LNCaP clone FGC (cell line): ENCODE measurements around the gene PIWIL4.

Source experiments
- DNase-seq: peaks from one replicate; pipeline ENCODE4 v3.0.0-alpha.2; 2011; ENCODE audit warnings: low read depth
- H3K4me3 ChIP-seq: 2 replicates; pipeline ENCODE4 v1.5.1; 2011; ENCODE audit warnings: mild to moderate bottlenecking, low read depth, low read length, control low read depth
- CTCF ChIP-seq: IDR thresholded peaks from 2 replicates; pipeline ENCODE4 v1.5.1; 2012; ENCODE audit warnings: mild to moderate bottlenecking; ENCODE audit not compliant: control insufficient read depth, insufficient read depth; ENCODE audit errors: extremely low read depth

PIWIL4 gene

GRCh38 chr11:94567181-94567670, at the start of gene PIWIL4:
TSS of gene PIWIL4 (plus strand) at chr11:94567368. CDS start at chr11:94567519, 151 bp downstream.
- DNase-seq = no peak
- H3K4me3 ChIP-seq = no peak within 1 kb of the TSS
- TF ChIP-seq CTCF = no peak

DNA sequence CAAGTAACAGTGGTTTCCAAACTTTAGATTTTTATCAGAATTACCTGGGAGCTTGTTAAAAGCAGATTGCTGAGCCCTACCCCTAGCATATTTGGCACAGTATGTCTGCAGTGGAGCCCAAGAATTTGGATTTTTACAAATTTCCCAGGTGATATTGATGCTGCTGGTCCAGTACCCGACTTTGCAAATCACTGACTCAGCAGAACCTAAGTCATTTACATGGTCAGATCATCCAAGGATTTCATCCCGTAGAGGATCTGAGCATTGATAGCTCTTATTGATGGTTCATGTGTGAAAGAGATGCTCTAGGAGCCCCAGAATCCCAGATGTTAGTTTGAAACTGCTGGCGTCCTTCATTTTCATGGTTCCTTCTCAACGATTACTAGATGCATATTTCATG, 48.9 kb upstream of the PIWIL4 start:
- no peak overlapping the region for H3K4me3 ChIP-seq
- TF ChIP-seq CTCF = no peak
- no peak for DNase-seq

DNA sequence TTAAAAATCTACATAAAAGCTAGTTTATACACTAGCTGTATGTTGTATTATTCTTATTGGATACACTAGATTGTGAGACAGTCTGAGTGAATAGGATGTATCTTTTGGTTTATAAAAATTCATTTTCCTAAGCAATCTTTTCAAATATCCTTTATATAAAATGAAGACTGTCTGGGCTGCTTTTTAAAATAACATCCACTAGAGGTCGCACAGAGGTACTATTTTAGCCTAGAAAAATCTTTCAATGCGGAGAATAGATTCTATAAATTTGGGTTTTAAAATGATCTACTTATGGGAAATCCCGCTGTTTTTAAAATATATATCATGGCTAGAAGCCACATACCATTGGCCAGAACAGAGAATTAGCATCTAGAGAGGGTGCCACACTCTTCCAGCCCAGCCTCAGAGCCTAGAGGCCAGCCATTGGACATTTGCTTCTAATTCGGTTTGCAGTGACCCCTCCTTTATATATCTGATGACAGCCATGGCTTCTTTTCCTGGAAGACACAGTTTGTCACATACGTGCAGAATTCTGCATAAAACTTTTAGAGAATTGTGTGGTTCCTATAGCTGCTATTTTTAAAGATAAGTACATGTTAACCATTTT, 47.6 kb upstream of the PIWIL4 start:
- TF ChIP-seq CTCF = peak; percentile 52

DNA sequence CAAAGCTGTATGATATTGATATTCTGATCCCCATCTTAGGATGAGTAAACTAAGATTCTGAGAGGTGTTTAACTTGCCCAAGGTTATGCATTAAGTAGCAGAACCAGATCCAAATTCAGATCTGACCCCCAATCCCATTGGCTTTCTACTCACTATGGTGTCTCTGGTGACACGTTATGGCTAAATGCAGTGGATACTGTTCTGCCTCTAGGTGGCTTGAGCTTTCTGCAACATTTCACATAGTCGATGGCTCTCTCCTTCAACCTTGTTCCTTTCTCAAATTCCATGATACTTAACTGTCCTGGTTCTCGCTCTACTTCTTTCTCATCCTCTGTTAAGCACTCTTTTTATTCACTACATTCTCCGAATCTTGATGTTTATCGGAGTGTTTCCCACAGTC, 45.5 kb upstream of the PIWIL4 start:
- no peak overlapping the region for H3K4me3 ChIP-seq
- TF ChIP-seq CTCF = peak; percentile 48
- DNase-seq = no peak

More for the DNA sequence above, 47.6 kb upstream of the PIWIL4 start:
- DNase-seq = no peak
- no peak overlapping the region for H3K4me3 ChIP-seq

GRCh38 chr11:94524341-94524740, 42.8 kb upstream of the PIWIL4 start:
- H3K4me3 ChIP-seq = no peak overlapping the region
- no peak for DNase-seq
- TF ChIP-seq CTCF = no peak

GRCh38 chr11:94525546-94526324, 41.4 kb upstream of the PIWIL4 start:
- no peak for DNase-seq

More at GRCh38 chr11:94525546-94526324, 41.4 kb upstream of the PIWIL4 start:
- no peak overlapping the region for H3K4me3 ChIP-seq
- TF ChIP-seq CTCF = no peak
